GM19452 (cell line): Measurements from ENCODE around the gene TRAFD1.

Experiments used
- ATAC-seq: cut with Tn5 transposase; IDR thresholded peaks from one replicate; pipeline ENCODE4 v1.9.1; 2021; ENCODE audit not compliant: unreplicated experiment

TRAFD1 gene

DNA sequence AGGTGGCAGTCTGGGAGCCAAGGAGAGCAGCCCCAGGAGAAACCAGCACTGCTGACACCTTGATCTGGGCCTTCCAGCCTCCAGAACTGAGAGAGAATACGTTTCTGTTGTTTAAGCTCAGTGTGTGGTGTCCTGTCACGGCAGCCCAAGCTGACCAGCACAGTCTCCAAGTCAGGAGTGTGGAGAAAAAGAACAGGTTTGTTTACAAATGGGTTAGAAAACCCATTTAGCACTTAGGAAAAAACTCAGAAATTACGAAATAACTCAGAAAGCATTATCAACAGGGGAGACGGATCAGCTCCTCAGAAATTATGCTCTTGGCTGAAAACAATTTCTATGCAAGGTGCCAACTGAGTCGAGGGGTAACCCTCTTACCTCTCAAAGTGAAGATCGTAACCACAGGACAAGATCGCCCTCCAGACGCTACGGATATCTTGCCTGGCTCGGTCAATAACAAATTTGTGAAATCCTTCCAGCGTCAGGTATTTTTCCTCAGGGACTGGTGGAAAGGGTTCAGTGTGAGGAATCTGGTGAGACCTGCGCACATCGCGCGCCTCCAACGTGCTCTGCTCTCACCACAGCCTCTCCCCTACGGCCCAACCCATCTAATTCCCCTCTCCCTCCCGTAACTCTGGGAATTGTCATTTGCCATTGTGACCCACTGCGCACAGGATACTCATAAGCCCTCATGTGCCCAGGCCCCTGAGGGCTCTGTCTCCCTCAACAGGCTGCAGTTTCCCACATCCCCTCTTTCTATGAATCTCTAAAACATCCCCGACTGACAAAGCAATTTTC is 50.2 kb downstream of the TRAFD1 start:
- ATAC-seq, result no peak

DNA sequence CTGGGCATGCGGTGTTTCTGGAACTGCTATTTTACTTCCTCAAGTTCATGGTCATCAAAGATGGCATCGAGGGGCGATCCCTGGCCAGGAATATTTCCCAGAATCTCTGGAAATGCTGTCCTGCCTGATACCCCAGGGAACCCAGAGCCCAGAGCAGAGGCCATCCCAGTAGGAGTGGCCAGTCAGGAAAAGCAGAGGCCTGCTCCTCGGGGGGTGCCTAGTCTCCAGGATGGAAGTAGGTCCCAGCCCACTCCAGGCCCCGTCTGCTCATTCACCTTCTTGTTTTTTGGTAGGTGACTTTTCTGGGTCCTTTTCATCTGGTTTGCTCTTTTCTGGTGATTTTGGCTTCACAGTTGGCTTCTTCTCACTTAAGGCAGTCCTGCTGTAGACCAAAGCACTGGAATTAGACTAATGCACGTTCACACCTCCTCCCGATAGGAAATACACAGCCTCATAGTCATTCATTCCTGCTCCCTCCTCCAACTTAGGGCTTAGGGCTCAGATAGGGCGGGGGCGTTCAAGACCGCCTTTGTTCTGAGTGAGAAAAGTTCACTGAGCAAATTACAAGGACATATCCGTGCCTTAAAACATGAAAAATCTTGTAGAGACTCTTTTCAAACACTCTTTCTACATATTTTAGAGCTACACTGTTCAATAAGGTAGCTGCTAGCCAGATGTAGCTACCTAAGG is 51.1 kb downstream of the TRAFD1 start:
- ATAC-seq, result no peak

DNA sequence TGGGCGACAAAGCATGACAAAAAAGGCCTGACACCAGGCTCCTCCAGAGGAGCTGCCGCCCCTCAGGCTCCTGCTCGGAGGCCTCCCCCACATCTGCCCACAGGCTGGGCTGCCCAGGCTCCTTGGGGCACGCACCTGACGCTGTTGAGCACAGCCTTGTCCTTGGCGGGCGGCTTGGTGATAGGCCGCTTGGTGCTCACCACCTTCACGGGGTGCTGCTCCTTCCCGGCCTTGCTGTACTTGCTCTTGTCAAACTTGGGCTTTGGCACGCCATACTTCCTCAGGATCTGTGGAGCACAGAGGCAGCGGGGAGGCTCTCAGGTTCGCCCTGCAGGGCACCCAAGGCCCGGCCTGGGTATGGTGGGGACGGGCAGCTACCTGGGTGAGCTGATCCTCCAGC is 53.4 kb downstream of the TRAFD1 start:
- no peak for ATAC-seq

GRCh38 chr12:112179341-112179740 is 54.0 kb downstream of the TRAFD1 start:
- ATAC-seq, result no peak

- ATAC-seq, result no peak
These were observed 54.6 kb downstream of the TRAFD1 start for GRCh38 chr12:112179916-112180315.

DNA sequence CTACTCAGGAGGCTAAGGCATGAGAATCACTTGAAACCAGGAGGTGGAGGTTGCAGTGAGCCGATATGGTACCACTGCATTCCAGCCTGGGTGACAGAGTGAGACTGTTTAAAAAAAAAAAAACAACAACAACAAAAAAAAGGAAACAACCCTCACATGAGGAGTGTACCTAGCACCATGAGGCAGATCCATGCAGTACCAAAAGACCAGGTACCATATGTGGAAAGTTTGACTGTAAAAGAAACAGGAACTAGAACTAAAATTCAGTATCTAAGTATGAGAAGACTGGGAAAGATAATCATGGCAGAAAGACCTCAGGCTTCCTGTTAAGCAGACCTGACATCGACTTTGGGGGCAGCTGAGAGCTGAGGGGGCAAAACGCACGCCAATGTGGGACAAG is 55.1 kb downstream of the TRAFD1 start:
- ATAC-seq, result no peak

- no peak for ATAC-seq
These were observed 57.1 kb downstream of the TRAFD1 start for GRCh38 chr12:112182499-112182898.

GRCh38 chr12:112183141-112184021 is 58.0 kb downstream of the TRAFD1 start:
- no peak for ATAC-seq

- ATAC-seq, result no peak
These were observed 58.9 kb downstream of the TRAFD1 start for GRCh38 chr12:112184056-112184887.

- no peak for ATAC-seq
These were observed 59.9 kb downstream of the TRAFD1 start for GRCh38 chr12:112185093-112185923.

DNA sequence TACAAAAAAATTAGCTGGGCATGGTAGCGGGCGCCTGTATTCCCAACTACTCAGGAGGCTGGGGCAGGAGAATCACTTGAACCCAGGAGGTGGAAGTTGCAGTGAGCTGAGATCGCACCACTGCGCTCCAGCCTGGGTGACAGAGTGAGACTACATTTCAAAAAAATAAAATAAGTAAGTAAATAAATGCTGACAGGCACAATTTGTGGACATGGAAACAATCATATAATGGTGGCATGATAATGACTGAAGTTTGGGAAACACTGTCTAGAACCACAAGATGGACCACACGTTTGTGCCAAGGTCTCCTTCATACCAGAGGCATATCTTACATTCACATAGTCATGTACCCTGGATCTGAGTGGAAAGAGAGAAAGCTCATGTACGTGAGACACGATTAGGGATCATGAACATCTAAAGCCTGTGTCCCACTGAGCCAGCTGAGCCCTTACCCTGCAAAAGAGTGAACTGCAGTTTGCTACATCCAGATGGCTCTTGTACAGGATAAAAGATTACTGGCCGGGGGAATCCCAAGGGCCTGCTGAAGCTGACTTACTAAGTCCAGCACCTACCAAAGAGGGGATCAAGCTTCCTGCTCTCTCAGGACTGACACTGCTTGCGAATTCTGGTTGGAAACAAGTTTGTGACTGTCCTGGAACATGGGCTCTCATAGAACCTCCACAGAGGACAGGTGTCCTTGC is 62.9 kb downstream of the TRAFD1 start:
- ATAC-seq, result no peak

DNA sequence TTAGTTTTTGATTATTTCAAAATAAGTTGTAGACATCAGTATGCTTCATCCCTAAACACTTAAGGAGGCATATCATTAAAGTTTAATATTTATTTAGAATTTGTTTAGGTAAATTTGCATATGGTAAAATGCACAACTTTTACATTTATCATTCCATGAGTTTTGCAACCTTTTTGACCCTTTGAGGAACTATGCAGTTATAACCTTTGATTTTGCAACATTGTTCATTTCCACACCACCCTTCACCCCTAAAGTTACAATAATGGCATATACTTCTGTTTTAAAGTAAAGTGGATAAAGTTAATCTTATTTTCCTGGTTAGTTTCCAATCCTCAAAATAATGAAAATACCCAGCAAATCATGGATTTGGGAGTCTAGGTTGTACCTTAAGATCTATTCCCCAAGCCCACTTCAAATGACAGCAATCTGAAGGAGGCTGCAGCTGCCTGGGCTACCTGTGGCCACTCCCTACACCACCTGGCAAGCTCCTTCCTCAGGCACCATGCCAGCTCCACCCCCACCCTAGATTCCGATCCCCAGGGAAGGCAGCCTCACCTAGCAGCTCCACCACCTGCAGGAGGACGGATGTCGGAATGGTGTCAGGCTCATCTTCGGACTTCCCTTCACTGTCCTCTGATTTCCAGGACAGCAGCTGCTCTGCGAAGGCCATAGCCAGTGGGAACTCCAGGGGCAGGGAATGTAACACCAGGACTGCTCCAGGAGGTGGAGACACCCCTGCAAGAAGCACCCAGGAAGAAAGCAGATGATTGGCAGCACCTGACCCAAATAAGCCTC is 65.1 kb downstream of the TRAFD1 start:
- ATAC-seq, result no peak

- no peak for ATAC-seq
These were observed 65.8 kb downstream of the TRAFD1 start for GRCh38 chr12:112191201-112191600.

- ATAC-seq, result no peak
These were observed 66.5 kb downstream of the TRAFD1 start for GRCh38 chr12:112191840-112192321.

DNA sequence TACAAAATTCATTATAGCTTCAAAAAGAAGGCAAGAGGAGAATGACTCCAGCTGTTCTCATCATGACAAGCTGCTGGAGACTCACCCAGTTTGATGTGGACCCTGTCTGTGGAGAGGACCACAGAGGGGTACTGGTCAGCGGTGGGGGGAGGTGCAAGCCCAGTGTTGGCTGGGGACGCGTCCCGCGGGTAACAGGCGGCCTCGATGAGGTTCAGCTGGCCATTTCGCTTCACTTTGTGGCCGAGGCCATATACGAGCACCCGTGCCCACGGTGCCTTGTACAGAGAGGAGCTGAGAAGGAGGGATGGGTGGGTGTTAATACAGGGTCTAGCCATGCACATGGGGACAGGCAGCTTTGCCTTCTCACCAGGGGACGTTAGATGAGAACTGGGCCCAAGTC is 67.1 kb downstream of the TRAFD1 start:
- ATAC-seq, result no peak

- ATAC-seq, result no peak
These were observed 69.4 kb downstream of the TRAFD1 start for GRCh38 chr12:112194601-112195247.

DNA sequence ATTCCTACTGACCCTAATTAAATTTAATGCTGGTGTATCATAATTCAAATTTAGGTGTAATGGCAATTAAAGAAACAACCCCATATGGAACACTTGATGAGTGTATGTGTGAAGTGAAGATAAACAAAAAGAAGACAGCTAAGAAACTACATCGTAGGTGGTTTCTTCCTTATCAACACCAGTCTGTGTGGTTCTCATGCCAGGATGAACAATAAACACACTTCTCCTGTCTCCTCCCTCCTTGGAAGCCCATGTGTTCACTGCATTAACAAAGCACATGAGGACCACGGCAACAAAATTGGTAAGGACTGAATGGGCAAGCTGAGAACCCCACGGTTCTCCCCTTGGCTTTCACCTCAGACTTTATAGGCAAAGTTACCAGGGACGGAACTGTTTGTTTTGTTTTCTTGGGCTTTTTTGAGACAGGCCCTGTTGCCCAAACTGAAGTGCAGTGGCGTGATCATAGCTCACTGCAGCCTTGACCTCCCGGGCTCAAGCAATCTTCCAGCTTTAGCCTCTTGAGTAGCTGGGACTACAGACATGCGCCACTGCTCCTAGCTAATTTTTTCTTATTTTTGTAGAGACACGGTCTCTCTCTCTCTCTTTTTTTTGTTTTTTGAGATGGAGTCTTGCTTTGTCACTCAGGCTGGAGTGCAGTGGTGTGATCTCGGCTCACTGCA is 71.0 kb downstream of the TRAFD1 start:
- no peak for ATAC-seq
